H1 (cell line): ENCODE measurements around the gene SIGLEC14. TPM values are rescaled to one million over a fixed set of nuclear protein-coding genes. Genes with fewer than 3 reads are reported as not detected.

Source experiments
- BRCA1 ChIP-seq: IDR thresholded peaks from 2 replicates; pipeline ENCODE4 v1.6.1; 2012; ENCODE audit warnings: low read depth, low read length, improper control_type of control experiment
- CEBPB ChIP-seq: IDR thresholded peaks from 2 replicates; pipeline ENCODE4 v1.6.1; 2012; ENCODE audit warnings: low read depth, low read length
- CHD7 ChIP-seq: fragments of 300-600 bp; sonication (generic); IDR thresholded peaks from 2 replicates; pipeline ENCODE4 v1.7.1; 2012; ENCODE audit warnings: low read length, moderate library complexity, mild to moderate bottlenecking, inconsistent platforms; ENCODE audit not compliant: insufficient replicate concordance
- JUN ChIP-seq: IDR thresholded peaks from 2 replicates; pipeline ENCODE4 v1.6.1; 2011; ENCODE audit warnings: low read depth, mild to moderate bottlenecking, improper control_type of control experiment, low read length
- MAX ChIP-seq: IDR thresholded peaks from 2 replicates; pipeline ENCODE4 v1.6.1; 2012; ENCODE audit warnings: inconsistent platforms
- NRF1 ChIP-seq: IDR thresholded peaks from 2 replicates; pipeline ENCODE4 v1.6.1; 2011; ENCODE audit warnings: mild to moderate bottlenecking, low read depth, low read length, improper control_type of control experiment
- PHF8 ChIP-seq: fragments of 200-600 bp; sonication (generic); conservative IDR thresholded peaks from 2 replicates; pipeline ENCODE4 v1.7.1; 2012; ENCODE audit warnings: low read depth, mild to moderate bottlenecking, inconsistent platforms, low read length, moderate library complexity
- SRF ChIP-seq: IDR thresholded peaks from 2 replicates; pipeline ENCODE4 v1.6.1; 2011; ENCODE audit warnings: mild to moderate bottlenecking, low read depth, low read length, moderate library complexity
- TBP ChIP-seq: IDR thresholded peaks from 2 replicates; pipeline ENCODE4 v1.6.1; 2011; ENCODE audit warnings: low read depth, low read length, improper control_type of control experiment
- polyA plus RNA-seq, 7 experiments: library from polyadenylated mRNA; depleted of rRNA in 3 of 7; stranded (reverse) in 5 of 7; unstranded in 2 of 7; fragments of >200 nt in 5 of 7; fragments of 200-250 nt in 2 of 7; gene quantifications; 1 replicate in 5 of 7; 2 replicates in 1 of 7; 4 replicates in 1 of 7; pipeline versions ENCODE4 v1.2.1 to v1.2.3, GENCODE V29; 2011 to 2013; ENCODE audit warnings: missing spikeins in 2 of 7, mixed read lengths in 2 of 7
- total RNA-seq: library from RNA; stranded (reverse); fragmentation: NEBNext Ultra II Directional; extraction: Animal tissue kit (Norgen Biotek cat#: 25700); gene quantifications from 2 replicates; pipeline ENCODE4 v1.2.1, GENCODE V29; 2021

The SIGLEC14 gene
- total and polyA plus RNA-seq, 2 of the 8 experiments (the other 6 are each of a cell fraction or from before 2014, with no cell fraction given), result not detected

- TF ChIP-seq CHD7, result no peak
- TF ChIP-seq JUN, result no peak
- TF ChIP-seq CEBPB, result no peak
- no peak for TF ChIP-seq TBP
- TF ChIP-seq NRF1, result no peak
- no peak for TF ChIP-seq SRF
- no peak for TF ChIP-seq BRCA1
- no peak for TF ChIP-seq MAX
- no peak for TF ChIP-seq PHF8
Observed at GRCh38 chr19:51598159-51598915, 48.3 kb downstream of the SIGLEC14 start (continued).
